Transverse colon (tissue), 4 donors: ENCODE measurements around the gene NDUFV2.

Source experiments
- EP300 ChIP-seq: sonication (generic); formaldehyde crosslinking; IDR thresholded peaks from one replicate; pipeline ENCODE4 v1.6.1; 2017; ENCODE audit warnings: antibody characterized with exemption, low read depth
- POLR2A ChIP-seq: fragments of 450-650 bp; IDR thresholded peaks from one replicate; pipeline ENCODE4 v1.6.1; 2016; ENCODE audit warnings: antibody characterized with exemption, mild to moderate bottlenecking, moderate library complexity
- POLR2AphosphoS5 ChIP-seq, 3 donors: sonication (generic); formaldehyde crosslinking; IDR thresholded peaks; one replicate each; pipeline ENCODE4 v1.6.1; 2016; ENCODE audit warnings: antibody characterized with exemption in 3 of 3
- TF ChIP-seq, protein P1 (sequence below), 5 experiments: fragments of 200-600 bp in 3 of 5; fragments of 450-650 bp in 2 of 5; sonication (generic) in 3 of 5; IDR thresholded peaks; 1 replicate in 2 of 5; 2 replicates in 3 of 5; pipeline ENCODE4 v1.5.1; 2016 to 2017; ENCODE audit warnings: antibody characterized with exemption in 5 of 5, inconsistent platforms in 3 of 5, mild to moderate bottlenecking in 2 of 5, moderate library complexity in 1 of 5

- TF ChIP-seq POLR2A = peak; percentile 13
- TF ChIP-seq, protein P1, sequence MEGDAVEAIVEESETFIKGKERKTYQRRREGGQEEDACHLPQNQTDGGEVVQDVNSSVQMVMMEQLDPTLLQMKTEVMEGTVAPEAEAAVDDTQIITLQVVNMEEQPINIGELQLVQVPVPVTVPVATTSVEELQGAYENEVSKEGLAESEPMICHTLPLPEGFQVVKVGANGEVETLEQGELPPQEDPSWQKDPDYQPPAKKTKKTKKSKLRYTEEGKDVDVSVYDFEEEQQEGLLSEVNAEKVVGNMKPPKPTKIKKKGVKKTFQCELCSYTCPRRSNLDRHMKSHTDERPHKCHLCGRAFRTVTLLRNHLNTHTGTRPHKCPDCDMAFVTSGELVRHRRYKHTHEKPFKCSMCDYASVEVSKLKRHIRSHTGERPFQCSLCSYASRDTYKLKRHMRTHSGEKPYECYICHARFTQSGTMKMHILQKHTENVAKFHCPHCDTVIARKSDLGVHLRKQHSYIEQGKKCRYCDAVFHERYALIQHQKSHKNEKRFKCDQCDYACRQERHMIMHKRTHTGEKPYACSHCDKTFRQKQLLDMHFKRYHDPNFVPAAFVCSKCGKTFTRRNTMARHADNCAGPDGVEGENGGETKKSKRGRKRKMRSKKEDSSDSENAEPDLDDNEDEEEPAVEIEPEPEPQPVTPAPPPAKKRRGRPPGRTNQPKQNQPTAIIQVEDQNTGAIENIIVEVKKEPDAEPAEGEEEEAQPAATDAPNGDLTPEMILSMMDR (IDR thresholded peaks at IDR 0.05) = no peak
- TF ChIP-seq EP300 = no peak
- peak in 1 of 3 donors; percentile 75 for TF ChIP-seq POLR2AphosphoS5 (IDR thresholded peaks at IDR 0.05)
Observed at GRCh38 chr18:9135912-9136314, 33.4 kb downstream of the NDUFV2 start.
